GM21360 (cell line): Measurements from ENCODE around the gene TMC8.
"Not testable (repeated sequence)": the region's sequence is repeated elsewhere in the genome, so short reads cannot be mapped to it uniquely, and the experiment has no call there.

ENCODE experiments used
- ATAC-seq: cut with Tn5 transposase; IDR thresholded peaks from one replicate; pipeline ENCODE4 v1.9.1; 2021; ENCODE audit warnings: mild to moderate bottlenecking, moderate library complexity; ENCODE audit not compliant: unreplicated experiment

TMC8 gene

GRCh38 chr17:78130437-78131101 is at the start of gene TMC8:
Gene TMC8, plus strand, starts transcription at chr17:78130771. Its CDS starts 818 bp downstream, at chr17:78131589.
- no peak for ATAC-seq

DNA sequence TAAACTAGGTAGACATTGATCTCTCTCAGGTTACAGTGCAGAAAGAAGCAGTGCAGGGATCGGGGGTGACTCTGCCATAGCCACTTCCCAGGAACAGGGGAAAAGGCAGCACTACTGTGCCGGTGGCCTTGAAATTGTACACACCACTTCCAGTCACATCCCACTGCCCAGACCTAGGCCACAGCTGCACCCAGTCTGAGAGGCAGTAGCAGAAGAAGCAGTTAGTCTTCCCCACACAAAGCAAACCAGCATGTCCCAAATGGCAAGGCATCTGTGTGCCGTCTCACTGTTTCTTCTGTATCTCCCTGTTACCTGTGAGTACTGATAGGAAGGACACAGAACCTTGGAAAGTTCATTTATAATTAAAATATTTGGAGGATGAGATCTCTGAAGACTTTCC is 49.0 kb upstream of the TMC8 start:
- no peak for ATAC-seq

DNA sequence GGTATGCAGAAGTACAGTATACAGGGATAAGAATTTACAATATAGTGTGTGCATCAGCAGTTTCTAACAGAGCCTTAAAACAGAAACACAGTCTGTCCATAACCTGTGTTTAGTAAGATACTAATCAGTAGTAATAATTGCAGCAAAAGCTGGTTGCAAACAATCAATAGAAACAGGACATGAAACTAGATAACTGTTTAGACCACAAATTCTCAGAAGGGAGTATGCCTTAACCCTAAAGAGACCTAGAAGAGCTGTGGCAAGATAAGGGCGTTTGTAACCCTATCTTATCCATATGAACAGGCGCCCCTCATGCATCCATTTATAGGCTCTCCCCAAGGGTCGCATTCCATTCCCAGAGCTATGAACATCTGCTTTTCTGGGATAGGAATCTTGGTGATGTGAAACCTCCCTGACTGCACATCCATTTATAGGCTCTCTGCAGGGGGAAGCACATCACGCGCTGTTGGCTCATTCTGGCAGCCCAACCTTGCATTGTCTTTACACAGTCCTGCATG is 48.2 kb upstream of the TMC8 start:
- not testable (repeated sequence) for ATAC-seq

DNA sequence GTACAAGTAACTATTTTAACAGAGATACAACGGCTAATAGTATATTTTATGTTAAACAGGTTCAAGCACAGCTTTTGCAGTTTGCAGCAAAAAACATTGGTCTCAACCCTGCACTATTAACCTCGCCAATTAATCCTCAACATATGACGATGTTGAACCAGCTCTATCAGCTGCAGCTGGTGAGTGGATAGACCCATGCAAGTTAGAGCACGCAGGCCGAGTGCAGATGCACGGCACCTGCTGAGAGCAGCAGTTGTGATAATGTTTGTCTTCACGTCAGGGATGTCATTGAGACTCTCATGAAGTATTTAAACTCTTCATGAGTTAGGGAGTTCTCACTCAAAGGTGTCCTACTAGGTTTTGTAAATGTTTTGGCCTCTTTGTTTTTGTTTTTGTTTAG is 47.6 kb upstream of the TMC8 start:
- no peak for ATAC-seq

GRCh38 chr17:78086740-78087139 is 43.8 kb upstream of the TMC8 start:
- ATAC-seq, result no peak

- ATAC-seq, result no peak
Measured at GRCh38 chr17:78088529-78088928, 42.0 kb upstream of the TMC8 start.

DNA sequence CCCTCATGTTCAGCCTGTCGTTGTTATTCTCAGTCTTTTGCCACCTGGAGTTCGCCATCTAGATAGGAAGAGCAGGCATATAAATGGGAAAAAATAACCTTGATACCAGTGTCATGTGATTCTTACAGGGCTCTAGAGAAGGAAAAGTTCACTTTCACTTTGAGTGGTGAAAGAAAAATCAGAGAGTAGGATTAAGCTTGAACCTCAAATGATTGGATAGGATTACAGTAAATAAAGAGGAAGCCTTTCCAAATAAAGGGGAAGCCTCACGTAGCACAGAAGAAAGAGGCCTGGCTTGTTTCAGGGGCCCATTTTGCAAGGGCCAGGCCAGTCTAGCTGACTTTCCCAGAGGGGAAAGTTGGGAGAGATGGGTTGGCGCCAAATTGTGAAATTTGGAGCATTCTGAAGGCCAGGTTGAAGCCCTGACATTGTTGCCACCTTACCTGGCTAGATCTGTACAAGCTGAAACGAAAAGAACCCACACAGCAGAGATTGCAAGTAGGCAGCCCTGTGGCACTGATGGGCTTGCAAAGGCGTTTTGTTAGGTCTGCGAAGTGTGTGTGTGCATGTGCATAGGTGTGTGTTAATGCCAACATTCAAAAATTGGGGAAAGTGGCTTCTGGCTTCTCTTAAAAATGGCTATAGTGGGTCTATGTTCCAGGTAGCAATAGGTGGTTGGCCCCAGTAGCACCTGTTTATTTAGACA is 40.8 kb upstream of the TMC8 start:
- ATAC-seq, result no peak

DNA sequence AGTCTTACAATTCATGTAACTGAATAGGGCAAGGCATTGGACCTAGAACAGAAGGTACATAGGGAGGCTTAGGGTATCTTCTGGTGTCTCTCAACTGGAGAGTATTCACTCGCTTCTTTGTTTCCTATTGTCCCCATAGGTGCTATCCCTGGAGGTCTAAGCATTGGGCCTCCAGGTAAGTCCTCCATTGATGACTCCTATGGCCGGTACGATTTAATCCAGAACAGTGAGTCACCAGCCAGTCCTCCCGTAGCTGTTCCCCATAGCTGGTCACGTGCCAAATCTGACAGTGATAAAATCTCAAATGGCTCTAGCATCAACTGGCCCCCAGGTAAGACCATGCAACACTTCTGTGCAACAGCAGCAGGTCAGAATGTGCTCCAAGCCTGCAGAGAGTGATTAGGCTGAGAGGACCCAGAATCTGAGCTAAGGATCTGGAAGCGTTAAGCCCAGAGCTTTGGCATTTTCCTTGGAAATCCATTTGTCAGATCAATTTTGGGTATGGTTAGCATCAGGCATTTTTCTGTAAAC is 37.7 kb upstream of the TMC8 start:
- ATAC-seq, result no peak

DNA sequence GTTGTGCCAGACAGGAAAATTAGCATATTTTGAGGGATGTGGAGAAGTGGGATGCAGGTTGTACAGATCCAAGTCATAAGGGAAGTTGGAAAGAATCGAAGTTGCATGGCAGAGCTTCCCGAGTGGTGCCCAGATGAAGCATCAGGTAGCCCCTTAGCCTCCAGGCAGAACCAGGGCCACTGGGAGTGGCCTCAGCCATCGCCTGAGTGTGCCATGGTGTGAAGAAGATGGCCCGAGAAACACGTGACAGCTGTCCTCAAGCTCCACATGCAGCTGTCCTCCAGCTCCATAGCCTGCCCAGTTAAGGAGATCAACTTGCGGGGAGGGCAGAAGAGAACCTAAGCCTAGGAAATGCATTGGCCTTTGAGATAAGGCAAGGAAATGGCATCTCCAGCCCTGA is 35.5 kb upstream of the TMC8 start:
- no peak for ATAC-seq

DNA sequence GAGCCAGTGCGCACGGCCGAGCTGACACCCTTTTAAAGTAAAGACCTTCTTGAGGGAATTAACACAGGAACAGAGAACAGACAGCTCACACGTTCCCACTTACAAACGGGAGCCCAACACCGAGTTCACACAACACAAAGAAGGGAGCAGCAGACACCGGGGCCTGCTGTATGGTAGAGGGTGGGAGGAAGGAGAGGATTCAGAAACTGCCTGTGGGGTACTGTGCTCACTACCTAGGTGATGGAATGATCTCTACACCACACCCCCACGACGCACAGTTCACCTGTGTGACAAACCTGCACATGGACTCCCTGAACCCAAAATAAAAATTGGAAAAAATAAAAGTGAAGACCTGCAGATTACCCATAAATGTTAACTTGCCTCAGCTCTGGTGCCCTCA is 34.5 kb upstream of the TMC8 start:
- ATAC-seq, result no peak

GRCh38 chr17:78101112-78101511 is 29.5 kb upstream of the TMC8 start:
- no peak for ATAC-seq

GRCh38 chr17:78101542-78101941 is 29.0 kb upstream of the TMC8 start:
- no peak for ATAC-seq

- no peak for ATAC-seq
Measured at GRCh38 chr17:78103311-78103710, 27.3 kb upstream of the TMC8 start.

- ATAC-seq, result no peak
Measured at GRCh38 chr17:78104540-78104941, 26.0 kb upstream of the TMC8 start.

GRCh38 chr17:78105101-78105500 is 25.5 kb upstream of the TMC8 start:
- no peak for ATAC-seq

DNA sequence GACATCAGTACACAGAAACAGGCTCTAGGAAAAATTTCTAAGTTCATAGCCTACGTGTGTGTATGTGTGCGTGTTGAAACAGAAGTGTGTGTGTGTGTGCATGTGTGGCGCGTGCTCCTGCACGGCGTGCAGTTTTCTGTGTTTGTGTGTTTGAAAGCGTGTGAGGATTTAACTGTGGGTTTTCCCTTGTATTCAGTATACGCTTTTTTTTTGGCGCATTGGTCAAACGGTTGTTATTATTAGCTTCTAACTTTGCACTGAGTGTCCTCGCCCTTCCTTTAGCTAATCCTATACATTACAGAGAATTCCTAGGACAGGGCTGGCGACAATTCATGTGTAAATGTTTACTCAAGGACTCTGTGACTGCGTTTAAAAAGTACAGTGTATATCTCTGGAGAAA is 25.0 kb upstream of the TMC8 start:
- no peak for ATAC-seq

DNA sequence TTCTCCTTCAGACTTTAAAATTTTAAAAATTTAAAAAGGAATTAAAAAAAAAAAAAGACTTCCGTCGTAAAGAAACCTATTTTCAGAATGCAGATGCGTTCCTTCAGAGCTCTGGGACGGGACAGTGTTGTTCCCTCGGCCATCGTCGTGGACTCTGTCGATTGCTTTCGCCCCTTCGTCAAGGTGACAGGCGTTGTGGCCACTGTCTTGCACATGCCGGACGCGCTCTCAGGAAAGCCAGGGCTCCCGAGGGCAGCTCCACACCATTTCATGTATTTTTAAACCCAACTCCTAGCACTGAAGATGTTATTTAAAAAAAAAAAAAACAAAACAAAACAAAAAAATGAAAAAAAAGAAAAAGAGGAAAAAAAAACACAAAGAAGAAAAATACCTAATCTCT is 24.4 kb upstream of the TMC8 start:
- no peak for ATAC-seq

GRCh38 chr17:78107457-78107856 is 23.1 kb upstream of the TMC8 start:
- ATAC-seq, result no peak

DNA sequence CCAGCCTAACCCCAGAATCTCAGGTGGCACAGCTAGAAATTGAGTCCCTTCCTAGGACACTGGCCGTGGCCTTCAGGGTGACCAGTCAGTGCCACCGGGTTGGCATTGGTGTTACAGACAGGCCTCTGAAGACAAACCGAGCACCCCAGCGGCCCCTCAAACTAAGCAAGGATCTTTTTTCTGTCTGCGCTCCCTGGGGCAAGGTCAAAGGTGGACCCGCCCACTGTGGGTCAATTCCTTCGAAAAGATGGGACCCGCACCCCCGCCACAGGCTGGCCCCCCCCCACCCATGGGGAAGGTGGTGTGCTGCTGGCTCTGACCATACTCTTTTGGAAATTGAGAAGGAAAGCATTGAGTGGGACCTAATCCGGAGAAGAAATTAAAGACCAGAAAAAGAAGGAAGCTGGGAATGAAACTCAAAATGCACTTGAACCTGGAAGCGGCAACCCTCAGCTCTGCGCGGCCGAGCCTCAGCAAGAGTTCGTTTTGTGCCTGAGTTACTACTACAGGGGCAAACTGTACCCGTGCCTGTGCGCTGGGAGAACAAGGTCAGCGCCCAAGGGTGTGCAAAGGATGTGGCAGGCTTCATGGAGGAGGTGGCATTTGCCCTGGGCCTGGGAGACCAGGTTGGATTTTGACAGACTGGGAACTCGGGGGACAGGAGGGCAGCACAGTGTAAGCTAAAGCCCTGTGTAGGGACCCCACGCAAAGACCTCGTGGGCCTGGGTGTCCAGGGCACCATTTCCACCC is 22.4 kb upstream of the TMC8 start:
- ATAC-seq, result no peak

- no peak for ATAC-seq
Measured at GRCh38 chr17:78108726-78109488, 21.7 kb upstream of the TMC8 start.

- no peak for ATAC-seq
Measured at GRCh38 chr17:78109489-78109761, 21.1 kb upstream of the TMC8 start.
